Stimulated activated CD4-positive, alpha-beta T cell treated with anti-CD3 and anti-CD28 coated beads, Interleukin-4, amount 100 ng/mL, for 4 hours (primary cell): ENCODE measurements around the gene C4orf54.

ENCODE experiments used
- DNase-seq, 2 experiments: peaks; one replicate each; pipeline ENCODE4 v3.0.0-alpha.2; 2020

C4orf54 gene

GRCh38 chr4:99615170-99615820 is 42.3 kb downstream of the C4orf54 start:
- DNase-seq, result no peak

GRCh38 chr4:99614491-99614890 is 43.1 kb downstream of the C4orf54 start:
- no peak for DNase-seq

- DNase-seq, result no peak
Observed at GRCh38 chr4:99612704-99613103, 44.9 kb downstream of the C4orf54 start.

- no peak for DNase-seq
Observed at GRCh38 chr4:99612281-99612680, 45.3 kb downstream of the C4orf54 start.

- no peak for DNase-seq
Observed at GRCh38 chr4:99610605-99611175, 46.9 kb downstream of the C4orf54 start.

- no peak for DNase-seq
Observed at GRCh38 chr4:99608417-99608816, 49.2 kb downstream of the C4orf54 start.
